ENCODE measurements around the gene STX1A.

The STX1A gene

DNA sequence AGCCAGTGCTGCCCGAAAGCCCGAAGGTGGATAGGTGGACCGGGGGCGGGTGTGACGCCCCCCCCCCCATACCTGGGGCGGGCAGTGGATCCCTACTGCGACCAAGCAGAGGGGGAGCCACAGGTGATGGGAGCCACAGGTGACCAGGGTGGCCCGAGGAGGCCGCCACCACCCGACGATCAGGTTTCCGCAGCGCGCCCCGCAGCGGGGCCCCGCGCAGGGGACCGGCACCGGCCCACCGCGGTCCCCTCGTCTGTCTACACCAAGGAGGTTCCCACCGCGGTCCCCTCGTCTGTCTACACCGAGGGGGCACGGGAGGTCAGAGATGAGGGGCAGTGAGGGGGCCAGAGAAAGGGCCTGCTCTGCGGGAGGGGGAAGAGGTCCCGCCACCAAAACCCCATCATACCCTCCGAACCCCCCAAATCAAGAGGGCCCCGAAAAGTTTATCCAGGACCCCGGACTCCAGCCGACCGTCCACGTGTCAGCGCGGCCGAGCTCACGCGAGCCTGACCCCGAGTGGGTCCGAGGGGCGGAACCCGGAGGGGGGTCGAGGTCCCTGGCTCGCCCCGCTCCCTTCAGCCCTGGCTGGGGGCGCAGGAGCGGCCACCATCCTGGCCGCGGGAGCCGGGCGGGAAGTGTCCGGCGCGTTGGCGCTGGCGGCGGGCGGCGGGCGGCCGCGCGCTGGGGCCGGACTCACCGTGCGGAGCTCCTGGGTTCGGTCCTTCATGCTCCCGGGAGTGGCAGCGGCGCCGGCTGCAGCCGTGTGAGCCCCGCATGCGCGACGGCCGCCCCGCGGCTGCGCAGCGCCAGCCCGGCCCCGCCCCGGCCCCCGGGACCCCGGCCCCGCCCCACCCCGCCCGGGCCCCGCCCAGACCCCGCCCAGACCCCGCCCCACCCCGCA is at the start of gene STX1A:
TSS of gene STX1A (minus strand) at position 765 of the 901 bp plus-strand sequence. CDS start at position 727, 38 bp downstream.
- peak; percentile 72 for DNase-seq

DNA sequence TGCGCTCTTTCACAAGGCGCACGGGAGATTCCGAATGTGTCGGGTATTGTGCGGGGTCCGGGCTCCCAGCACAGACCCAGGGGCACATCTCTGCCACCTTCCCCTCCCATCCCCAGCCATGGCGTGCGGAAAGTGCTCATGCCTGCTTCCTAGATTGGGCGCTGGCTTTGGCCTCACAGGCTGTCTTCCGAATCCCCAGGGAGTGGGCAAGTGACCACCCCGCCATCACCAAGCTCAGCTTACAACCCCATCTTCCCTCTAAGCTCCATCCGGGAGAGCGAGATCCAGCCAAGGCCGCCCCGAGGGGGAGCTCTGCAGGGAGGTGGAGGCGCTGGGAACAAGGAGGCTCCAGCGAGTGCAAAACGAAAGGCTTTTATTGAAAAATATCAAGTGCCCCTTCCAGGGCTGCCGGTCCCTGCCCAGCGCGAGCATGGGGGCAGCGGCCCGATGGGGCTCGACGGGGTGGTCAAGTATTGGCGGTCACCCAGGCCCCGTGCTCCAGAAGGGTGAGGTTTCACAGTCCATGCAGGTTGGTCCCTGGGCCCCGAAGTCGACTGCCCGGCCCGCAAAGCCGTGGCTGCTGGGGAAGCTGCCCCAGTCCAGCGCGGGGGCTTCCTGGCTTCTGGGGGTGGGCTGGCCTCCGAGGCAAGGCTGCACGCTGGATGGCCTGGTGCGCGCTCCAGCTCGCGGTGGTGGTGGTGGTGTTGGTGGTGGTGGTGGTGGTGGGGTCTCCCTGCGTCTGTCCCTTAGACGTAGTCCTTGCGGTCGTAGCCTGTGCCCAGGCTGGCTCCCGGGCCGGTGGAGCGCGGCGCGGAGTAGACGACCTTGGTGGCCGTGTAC is 49.4 kb upstream of the STX1A start:
- DNase-seq, result no peak

DNA sequence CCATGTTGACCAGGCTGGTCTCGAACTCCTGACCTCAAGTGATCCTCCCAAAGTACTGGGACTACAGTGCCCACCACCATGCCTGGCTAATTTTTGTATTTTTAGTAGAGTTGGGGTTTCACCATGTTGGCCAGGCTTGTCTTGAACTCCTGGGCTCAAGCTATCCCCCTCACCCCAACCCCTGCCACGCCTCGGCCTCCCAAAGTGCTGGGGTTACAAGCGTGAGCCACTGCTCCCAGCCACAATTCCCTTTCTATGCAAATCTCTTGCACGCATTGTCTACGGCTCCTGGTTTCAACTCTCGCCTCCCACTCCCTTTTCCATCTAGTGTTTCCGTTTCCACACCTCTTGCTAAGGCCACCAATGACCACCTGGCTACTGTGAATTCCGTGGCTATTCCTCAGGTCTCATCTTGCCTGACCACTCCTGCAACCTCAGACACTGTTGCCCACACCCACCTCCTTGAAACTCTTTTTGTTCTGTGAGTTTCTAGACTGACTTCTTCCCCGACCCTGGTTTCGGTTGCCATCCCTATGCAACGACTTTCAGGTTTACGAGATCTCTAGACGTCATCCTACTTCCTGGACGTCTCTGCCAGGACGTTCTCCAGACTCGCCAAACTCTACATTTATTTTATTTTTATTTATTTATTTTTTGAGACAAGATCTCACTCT is 47.2 kb upstream of the STX1A start:
- no peak for DNase-seq

DNA sequence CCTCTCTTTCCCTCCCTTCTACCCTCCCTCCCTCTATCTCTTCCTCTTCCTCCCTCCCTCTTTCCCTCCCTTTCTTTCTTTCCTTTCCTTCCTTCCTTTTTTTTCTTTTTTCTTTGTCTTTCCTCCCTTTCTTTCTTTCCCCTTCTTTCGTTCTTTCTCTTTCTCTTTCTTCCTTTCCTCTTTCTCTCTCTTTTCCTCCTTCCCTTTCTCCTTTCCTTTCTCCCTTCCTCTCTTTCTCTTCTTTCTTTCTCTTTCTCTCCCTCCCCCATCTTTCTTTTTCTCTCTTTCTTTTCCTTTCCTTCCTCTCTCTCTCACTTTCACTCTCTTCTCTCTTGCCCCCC is 43.2 kb upstream of the STX1A start:
- DNase-seq, result no peak

DNA sequence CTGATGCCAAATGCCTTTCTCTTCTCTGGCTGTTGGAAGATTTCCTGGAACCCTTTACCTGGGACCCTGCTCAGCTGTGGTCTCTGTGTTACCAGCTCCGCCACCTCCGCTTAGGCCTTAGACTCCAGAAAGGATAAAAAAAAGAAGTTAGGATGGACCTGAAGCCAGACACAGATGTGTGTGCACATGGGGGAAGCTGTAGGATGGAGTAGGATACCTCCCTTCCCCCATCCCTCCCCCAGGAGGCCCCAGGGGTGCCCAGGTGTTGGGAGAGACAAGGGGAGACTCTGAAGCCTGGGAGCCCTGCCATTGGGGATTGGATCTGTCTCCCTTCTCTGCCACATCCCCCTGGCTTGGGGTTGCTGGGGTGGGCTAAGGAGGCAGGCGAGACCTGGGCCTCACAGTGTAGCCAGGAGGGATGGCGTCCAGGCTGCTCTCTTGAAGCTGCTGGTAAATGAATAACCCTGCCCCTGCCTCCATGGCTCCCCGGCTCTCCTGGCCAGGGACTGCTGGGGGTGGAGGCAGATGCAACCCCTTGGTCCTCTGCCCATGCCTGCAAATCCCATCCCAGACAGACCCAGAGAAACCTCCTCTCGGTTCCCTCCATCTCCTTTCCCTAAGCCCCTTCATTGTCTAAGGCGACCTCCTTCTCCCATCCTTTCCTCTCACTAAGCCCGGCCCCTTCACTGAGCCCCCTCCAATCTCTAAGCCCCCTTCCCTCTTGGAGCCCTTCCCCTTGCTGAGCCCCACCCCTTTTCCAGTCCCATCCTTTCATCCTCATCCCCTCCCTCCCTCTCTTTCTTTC is 42.6 kb upstream of the STX1A start:
- no peak for DNase-seq

DNA sequence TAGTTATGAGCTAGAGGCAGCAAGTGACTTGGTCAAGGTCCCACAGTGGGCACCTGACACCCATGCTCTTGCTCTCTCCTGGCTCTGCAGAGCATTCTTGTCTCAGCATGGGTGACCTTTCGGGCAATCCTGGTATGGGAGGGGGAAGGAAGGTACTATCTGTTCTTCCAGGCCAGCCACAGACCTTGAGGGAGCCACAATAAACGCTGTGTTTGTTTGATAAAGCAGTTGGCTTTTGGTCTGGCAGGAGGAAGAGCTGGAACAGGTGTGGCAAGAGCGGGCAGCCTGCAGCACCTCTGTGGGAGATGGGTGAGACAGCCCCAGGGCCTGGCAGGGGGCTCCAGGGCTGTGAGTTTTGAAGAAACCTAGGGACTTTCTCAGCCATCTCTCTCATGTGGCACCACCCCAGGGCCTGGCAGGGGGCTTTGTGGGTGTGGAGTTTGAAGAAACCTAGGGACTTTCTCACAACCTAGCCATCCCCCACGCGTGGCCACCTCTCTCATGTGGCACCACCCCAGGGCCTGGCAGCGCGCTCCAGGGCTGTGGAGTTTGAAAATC is 39.2 kb upstream of the STX1A start:
- DNase-seq, result no peak

DNA sequence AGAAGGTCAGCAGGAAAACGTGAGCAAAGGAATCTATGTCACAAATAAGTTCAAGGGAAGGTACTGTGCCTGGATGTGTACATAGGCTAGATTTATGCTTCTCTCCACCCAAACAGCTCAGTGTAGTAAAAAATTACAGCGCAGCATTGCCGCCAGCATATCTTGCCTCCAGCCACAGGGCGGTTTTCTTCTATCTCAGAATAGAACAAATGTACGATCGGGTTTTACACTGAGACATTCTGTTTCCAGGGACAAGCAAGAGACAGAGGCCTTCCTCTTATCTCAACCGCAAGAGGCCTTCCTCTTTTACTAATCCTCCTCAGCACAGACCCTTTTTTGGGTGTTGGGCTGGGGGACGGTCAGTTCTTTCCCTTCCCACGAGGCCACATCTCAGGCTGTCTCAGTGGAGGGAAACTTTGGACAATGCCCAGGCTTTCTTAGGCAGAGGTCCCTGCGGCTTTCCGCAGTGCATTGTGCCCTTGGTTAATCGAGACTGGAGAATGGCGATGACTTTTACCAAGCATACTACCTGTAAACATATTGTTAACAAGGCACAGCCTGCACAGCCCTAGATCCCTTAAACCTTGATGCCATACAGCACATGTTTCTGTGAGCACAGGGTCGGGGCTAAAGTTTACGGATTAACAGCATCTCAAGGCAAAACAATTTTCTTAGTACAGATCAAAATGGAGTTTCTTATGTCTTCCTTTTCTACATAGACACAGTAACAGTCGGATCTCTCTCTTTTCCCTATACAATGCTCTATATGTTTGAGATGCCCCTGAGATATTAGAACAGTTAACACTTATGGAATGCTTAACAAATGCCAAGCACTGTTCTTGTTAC is 30.7 kb upstream of the STX1A start:
- DNase-seq, result no peak

DNA sequence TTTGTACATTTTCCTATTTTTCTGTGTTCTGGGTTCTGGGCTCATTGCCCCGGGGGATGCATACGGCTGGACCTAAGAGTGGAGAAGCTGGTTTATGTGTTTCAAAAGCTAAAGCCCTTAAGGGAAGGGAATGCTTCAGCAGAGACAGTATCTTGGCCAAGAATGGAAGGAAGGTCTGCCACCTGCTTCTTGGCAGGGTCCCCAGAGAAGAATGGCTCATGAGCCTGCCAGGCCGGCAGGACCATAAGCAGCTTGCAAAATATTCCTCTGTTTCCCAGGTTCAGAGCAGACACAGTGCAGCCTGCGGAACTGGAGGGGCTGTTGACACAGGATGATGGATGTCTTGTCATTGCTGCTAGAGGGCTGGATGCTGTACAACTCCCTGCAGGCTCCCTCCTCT is 26.9 kb upstream of the STX1A start:
- no peak for DNase-seq

DNA sequence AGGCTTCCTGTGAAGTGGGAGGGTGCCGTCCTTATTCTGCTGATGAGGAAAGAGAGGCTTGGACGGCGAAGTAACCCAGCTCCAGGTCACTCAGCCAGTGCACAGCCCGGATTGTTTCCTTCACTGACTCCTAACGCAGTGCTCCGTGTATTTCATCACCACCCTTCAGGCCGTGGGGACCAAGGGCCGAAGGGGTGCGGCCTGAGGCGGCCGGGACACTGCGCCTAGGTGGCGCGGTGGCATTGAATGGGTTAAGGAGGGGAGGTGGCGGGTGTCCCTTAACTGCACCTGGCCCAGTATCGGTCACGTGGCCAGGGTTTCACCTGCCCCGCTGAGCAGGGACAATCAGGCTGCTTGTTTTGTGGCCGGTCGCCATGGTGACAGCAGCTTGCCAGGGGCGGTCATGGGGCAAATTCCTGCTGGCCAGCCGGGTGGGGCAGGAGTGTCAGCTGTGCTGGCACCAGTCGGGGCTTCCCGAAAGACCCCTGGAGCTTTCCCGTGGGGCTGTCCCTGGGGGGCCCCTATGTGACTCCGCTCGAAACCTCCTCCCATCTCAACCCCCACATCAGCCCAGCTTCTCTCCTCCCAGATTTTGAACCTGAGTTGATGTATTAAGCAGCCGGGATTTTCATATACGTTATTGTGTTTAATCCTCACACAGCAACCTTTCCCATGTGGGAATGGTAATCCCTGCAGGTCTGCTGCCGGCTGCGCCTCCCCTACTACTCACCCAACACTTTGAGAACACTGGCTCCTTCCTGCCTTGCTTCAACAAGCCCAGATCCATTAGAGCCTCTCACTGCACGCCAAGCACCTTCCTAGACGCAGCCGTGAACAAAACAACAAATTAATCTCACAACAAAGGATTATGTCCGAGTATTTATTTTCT is 23.5 kb upstream of the STX1A start:
- no peak for DNase-seq

DNA sequence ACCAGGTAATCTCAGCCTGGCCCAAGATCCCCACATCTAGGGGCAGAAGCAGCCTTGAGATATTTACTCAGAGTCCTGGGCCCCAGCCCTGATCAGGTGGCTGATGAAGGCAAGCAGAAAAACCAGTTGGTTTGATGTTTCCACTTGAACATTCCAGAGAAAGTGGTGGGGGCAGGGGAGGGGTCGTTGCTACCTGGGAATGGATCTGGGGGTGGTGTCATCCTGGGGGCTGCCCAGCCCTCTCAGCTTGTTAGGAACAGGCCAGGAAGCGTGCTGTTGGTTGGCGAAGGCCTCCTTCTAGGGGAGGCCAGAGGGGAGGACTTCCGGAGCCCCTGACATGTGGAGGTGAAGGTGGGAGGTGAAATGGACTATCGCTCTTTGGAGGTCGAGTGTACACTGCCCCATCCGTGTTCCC is 22.9 kb upstream of the STX1A start:
- no peak for DNase-seq

DNA sequence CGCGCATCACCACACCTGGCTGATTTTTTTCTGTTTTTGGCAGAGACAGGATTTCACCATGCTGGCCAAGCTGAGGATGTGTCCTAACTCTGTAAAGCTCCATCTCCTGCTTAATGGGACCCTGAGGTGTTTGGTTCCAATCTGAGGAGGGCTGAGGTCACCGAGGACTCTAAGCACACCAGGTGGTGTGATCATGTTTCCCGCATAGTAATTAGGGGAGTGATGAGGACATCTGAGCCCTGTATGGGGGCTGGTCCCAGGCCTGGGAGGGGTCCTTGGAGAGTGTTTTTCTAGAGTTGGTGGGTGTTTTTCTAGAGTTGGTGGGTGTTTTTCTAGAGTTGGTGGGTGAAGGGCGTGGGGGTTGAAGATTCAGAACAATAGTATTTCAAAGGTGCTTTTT is 22.1 kb upstream of the STX1A start:
- DNase-seq, result no peak

DNA sequence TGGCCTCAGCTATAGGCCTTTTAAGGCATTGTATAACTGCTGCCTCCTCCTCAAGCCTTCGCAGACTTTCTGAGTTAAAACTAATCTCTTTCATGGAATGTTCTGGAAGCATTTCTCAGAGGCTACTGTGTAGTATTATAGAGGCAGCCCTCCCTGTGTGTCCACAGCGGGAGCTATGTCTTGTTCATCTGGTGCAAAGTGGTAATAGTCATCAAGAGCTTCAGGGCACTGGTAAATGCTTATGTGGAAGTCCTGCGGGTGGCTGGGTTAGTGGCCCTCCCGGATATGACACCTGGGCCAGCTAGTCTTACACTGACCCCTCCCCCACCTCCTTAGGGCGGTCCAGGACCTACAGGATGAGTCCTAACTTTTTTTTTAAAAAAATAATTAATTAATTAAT is 21.3 kb upstream of the STX1A start:
- DNase-seq, result no peak

DNA sequence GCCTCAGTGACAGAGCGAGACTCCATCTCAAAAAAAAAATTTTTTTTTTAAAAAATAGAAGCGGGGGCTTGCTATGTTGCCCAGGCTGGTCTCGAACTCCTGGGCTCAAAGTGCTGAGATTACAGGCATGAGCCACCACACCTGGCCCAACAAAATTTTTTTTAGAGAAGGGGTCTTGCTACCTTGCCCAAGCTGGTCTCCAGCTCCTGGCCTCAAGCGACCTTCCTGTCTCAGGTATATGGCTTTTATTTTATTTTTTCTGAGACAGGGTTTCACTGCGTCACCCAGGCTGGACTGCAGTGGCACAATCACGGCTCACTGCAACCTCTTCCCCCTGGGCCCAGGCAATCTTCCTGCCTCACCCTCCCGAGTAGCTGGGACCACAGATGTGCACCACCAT is 20.7 kb upstream of the STX1A start:
- no peak for DNase-seq

DNA sequence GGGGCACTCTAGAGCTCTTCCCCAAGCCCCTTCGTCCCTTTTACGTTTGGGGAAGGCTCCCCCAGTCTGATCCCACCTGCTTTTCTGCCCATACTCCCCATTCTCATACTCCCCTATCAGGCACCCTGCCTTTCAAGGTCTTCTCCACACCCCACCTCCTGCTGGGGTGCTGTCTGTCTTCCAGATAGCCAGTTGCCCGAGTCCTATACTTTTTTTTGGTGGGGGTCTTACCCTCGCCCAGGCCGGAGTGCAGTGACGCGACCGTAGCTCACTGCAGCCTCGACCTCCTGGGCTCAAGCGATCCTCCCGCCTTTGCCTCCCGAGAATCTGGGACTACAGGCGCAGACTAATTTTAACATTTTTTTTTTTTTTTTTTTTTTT is 19.9 kb upstream of the STX1A start:
- no peak for DNase-seq

DNA sequence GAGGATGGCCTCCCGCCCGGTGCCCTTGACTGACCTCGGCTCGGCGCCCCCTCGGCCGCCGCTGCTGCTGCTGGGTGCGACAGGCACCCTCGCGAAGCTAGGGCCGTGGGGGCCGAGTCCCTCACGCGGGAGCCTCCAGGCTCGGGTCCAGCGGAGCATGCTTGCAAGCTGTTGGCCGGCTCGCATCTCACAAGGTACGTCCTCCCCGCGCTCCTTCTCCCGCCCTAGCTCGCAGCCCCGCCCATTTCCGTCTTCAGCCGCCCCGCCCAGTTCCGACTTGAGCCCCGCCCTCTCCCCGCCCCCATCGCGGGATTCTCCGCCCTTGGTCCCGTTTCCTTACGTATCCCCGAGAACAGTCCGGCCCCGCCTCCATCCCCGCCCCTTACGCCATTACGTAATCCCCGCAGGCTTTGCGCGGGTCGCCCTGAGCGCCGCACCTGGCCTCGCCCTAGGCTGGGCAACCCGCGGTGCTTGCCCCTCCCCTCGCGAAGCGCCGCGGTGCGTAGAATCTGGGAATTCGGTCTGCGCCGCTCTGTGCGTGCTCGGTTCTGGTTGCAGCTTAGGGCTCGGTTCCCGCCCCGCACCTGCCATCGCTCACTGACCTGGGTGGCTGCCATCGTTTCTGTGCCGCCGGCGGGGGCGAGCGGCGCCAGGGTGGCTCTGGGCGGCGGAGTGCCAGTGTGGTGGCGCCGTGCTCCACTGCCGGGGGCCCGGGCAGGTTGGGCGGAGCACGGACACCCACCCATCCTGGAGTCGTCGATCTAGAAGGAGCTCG is 19.3 kb upstream of the STX1A start, which contains the start of gene ABHD11:
TSS of gene ABHD11 (minus strand) at position 191 of the 775 bp plus-strand sequence. CDS start at position 159, 32 bp downstream.
- DNase-seq, result peak; percentile 99

DNA sequence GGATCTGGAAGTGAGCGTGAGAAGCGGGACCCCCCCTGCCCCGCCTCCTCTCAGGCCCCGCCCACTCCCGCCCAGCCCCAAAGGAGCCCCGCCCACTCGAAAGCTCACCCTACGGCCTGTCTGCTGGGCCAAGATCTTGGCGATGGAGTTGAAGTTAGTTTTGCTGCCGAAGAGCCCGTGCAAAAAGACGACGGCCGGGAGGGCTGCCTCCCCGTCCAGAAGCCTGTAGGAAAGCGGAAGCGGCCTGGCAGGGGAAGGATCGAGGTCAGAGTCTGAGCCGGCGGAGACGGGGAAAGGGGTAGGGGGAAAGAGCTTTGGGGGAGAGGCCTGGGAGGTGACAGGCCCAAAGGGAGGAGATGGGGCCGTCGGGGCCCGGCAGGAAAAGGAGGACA is 18.7 kb upstream of the STX1A start:
- peak; percentile 64 for DNase-seq

DNA sequence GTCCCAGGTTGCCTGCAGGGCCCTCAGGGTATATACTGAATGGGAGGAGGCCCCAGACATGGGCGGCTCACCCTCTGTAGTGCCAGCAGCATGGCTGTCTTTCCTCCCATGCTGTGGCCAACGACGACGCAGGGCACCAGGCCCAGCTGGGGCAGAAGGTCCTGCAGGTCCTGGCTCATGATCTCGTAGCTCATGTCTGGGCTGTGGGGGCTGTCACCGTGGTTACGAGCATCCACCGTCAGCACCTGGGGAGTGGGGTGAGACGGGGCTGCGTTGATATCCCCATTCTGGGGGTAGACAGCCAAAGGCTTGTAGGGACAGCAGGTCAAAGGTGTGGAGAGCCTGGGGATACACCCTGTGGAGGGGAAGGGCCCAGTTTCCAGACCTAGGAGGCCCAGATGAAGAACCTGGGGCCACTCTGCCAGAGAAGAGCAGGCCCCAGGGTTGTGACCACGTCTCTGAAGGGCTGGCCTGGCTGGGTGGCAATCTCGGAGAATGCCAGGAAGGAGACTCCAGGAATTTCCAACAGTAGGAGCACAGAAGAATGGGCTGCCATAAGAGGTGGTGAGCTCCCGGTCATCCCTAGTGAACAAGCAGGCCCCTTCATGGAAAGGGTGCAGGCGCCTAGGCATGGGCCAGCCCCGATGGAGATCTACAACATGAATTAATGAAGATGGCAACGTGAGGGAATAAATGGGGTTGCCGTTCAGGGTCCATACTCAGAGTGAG is 18.2 kb upstream of the STX1A start:
- DNase-seq, result no peak

DNA sequence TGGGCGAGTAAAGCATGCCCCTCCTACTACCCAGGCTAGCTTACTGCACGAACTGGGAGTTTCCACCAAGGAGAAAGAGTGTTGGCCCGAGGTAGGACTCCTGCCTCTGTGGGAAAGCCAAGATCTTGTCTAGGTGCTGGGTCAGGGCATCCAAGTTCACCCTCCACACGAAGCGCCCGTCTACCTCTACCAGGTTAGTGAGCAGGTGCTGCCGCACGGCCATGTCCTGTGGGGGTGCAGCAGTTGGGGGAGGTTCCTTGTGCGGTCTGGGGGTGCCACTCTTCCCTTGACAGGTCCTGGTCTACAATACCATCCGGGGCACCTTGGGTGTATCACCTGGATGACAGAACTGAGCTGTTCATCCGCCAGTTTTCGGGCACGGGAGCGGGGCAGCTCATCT is 17.4 kb upstream of the STX1A start:
- no peak for DNase-seq

DNA sequence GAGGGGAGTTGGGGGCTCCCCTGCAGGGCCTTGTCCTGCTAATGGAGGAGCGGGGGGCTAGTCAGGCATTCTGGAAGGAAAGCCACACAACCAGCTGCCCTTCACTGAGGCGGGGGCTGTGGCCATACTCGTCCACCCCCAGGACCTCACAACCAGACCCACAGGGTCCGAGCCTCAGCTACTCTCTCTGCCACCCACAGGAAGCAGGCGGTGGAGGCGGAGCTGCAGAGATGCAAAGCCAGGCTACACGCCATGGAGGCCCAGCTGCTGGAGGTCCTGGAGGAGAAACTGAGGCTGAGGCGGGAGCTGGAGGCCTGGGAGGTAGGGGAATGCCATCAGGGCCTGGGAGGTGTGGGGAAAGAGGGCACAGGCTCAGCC is 16.0 kb upstream of the STX1A start:
- no peak for DNase-seq

All from activated CD8-positive, alpha-beta memory T cell treated with anti-CD3 and anti-CD28 coated beads, Interleukin-2, amount 50 U/mL, for 4 hours (primary cell).